HG03520 (cell line): ENCODE measurements around the gene MIER1.

ENCODE experiments used
- ATAC-seq: cut with Tn5 transposase; IDR thresholded peaks from one replicate; pipeline ENCODE4 v1.9.1; 2021; ENCODE audit warnings: mild to moderate bottlenecking, moderate library complexity; ENCODE audit not compliant: unreplicated experiment

Gene MIER1

GRCh38 chr1:66996018-66996682, 71.4 kb downstream of the MIER1 start:
- no peak for ATAC-seq

GRCh38 chr1:66998972-66999371, 74.2 kb downstream of the MIER1 start:
- no peak for ATAC-seq

DNA sequence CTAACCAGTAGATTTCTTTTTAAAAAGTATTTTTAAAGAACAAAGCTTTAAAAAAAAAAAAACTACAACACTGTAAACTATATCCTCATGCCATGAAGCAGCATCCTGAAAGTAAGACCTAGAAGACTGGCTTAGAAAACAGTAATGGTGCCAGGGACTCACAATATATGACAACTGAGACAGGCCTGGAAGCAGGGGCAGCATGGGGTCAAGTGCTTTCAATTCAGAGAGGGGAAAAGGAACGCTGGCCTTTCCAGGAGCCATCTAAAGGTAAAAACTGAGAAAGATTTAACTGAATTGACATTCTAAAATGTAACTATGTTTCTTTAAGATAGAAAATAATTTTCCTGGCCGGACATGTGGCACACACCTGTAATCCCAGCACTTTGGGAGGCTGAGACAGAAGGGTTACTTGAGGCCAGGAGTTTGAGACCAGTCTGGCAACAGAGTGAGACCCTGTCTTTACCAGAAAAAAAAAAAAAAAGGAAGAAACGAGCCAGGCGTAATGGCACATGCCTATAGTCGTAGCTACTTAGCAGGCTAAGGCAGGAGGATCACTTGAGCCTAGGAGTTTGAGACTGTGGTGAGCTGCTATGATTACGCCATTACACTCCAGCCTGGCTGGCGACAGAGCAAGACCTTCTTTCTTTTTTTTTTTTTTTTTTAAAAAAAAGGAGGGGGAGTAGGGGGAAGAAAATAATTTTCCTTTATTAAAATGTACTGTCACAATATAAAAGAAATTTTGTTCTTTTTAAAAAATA, 75.0 kb downstream of the MIER1 start:
- no peak for ATAC-seq

- no peak for ATAC-seq
Measured at GRCh38 chr1:67001682-67002425, 77.1 kb downstream of the MIER1 start.

DNA sequence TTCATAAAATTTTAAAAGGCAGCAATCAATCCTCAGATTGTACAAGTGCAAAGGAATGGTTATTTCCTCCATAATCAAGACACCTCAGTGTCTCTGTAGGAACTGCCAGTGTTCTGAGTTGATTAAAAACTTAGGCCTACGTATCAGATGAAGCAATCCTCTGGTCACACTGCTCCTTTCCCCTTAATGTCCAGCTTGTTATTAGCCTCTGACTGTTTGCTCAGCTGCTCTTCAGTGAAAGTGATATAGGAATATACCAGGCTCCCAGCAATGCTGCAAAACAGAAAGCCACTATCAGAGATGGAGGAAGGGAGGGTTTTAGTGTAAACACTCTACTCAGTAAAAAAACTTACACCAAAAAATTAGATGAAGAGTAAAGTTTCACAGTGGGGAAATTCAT, 79.4 kb downstream of the MIER1 start:
- no peak for ATAC-seq

DNA sequence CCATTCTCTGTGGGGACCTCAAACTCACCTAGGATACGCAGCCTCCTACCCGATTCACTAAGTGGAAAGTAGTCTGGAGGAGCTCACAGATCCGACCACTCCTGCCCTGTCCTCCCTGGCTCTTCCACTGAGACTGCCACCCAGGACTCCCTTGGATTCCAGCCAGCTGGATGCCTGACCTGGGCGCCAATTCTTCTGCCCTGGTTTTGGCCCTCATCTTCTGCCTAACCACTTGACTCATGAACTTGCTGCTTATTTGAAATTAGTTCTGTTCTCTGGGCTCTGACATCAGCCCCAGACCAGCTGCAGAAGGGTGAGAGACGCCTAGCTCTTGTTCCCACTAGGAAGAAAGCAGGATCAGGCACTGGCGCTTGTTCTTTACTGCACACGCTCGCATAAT, 80.3 kb downstream of the MIER1 start:
- ATAC-seq, result no peak

GRCh38 chr1:67009792-67010191, 85.0 kb downstream of the MIER1 start:
- ATAC-seq, result no peak

DNA sequence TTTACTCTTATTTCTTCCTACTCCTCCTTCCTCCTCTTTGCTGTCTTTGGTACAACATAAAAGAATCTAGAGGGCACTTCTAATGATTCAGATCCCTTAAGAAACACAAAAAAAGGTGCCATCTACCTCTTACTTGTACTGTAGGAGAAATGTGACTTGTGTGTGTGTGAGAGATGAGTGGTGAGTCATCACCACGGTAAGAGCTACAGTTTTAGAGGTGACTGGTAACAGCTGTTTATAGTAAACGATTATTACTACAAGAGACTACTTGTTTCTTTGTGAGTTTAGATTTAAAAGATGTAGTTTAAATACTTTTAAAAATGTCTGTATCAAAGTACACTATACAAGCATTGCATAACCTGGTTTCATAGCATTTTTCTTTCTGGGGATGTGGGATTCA, 88.8 kb downstream of the MIER1 start:
- ATAC-seq, result no peak

DNA sequence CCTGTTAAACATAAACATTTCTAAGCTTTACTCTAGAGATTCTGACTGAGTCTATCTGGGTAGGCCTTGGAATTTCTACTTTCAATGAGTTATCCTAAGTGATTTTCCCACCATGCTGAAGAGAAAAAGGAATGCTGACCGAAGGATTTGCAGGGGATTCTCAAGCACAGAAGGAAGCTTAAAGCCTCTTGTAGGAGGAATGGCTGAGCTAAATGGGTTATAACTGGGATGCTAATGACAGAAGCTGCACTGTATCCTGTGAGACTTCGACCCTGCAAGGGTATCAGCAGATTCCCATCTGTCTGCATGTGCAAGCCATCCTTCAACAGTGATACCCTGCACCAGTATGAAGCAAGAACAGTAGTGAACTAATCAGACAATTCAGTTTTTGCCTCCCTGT, 93.8 kb downstream of the MIER1 start:
- no peak for ATAC-seq

GRCh38 chr1:67019121-67019520, 94.3 kb downstream of the MIER1 start:
- ATAC-seq, result no peak

DNA sequence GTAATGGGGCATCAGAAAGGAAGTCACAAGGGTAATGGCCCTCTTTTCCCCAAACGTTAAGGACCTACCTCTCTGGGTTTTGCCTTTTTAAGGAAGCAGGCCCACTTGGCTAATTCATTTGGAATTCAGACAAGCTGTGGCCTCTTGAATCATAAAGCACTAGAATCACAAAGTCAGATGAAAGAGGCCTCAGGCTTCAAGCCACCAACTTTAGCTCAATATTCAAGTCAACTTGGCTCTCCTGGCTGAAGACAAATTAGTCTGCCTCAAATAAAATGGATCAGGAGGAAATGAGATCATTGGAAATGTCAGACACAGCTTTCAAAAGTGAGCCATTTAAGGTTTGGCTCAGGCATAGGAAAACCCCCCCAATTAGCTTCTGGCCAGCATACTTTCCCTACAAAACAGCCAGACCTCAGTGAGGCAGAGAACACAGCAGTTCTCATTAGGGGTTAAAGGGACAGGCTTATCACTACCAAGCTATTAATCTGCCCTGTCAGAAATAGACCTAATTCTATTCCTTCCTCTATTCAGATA, 94.9 kb downstream of the MIER1 start:
- ATAC-seq, result no peak

DNA sequence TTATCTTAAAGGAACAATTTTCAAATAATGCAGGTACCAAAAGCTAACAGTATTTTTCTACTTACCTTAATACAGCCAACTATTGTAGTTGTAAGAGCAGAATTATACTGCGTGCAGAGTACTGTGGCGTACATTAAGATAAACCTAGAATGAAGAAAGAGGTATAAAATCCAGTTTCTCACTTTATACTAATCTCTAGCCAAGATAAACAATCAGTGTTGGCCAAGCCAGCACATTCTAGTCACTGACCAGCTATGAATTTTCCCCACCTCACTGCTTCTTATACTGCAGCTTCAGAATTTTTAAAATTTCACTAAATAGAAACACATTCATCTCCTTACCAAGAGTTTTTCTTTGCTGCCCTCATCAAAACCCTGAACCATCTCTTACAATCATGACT, 95.5 kb downstream of the MIER1 start:
- no peak for ATAC-seq

GRCh38 chr1:67020765-67021164, 96.0 kb downstream of the MIER1 start:
- ATAC-seq, result no peak

DNA sequence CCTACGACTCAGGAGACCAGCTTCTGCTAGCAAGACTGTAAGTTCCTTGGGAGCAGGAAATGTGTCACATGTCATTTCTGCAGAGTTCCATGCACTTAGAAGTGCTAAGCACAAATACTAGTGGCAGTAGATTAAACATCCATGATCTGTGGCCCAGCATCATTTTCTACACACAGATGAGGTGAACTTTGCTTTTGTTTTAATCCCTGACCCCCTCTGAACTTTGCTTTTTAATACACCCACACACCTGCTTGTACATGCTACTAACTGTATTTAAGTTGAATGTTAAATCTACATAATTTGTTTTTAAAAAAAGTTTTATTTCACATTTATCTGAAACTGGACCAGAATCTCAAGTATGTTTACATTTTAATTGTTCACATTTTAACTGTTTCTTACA, 104.7 kb downstream of the MIER1 start:
- no peak for ATAC-seq

DNA sequence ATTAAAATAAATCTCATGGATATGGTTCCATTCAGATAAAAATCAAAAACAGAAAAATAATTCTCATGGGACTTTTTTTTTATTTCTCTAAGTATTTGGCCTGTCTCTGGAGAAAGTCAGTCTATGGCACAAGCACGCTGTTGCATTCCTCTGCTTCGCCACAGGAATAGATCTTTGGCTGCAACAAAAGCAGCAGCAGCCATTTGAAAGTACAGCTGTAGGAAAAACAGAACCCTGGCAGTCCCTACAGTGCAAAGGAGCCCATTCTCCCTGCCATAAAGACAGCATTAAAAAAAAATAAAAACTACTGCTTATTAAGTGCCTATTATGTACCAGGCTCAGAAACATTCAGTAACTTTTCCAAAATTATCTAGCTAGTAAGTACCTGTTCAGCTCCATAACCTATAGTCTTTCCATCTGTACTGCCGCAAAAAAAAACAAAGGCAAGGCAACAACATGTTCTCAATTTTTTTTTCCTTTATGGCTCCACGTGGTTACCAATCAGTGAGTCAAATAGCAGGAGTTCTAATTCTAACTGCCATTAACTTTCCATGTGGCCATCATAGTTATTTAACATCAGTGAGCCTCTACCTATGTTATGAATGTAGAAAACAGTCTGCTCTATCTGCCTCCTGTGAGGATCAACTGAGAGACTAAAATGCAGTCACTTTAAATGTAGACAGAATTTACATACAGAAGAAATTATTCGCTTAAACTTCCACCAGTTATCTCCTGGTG, 106.5 kb downstream of the MIER1 start:
- ATAC-seq, result no peak

DNA sequence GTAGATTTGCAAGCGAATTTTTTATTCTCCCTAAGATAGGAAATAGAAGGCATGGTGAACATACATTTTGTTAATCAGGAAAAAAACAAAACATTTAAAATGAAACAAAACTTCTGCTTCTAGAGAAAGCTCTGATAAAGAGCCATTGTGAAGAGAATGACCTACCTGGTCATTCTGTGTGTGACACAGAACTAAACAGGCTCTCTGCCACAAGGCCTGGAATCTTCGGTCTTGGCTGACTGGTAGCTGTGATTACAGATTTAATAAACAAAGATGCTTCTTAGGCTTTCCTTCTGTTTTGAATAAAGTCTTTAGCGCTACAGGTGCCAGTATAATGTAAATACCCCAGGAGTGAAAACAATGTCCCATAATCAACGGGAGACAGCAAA, 107.1 kb downstream of the MIER1 start:
- no peak for ATAC-seq
